ENCODE results near the gene TSPAN18.
A peak's percentile ranks its signal among the peaks of the same experiment; 100 is the strongest.

The TSPAN18 gene, protein sequence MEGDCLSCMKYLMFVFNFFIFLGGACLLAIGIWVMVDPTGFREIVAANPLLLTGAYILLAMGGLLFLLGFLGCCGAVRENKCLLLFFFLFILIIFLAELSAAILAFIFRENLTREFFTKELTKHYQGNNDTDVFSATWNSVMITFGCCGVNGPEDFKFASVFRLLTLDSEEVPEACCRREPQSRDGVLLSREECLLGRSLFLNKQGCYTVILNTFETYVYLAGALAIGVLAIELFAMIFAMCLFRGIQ

DNA sequence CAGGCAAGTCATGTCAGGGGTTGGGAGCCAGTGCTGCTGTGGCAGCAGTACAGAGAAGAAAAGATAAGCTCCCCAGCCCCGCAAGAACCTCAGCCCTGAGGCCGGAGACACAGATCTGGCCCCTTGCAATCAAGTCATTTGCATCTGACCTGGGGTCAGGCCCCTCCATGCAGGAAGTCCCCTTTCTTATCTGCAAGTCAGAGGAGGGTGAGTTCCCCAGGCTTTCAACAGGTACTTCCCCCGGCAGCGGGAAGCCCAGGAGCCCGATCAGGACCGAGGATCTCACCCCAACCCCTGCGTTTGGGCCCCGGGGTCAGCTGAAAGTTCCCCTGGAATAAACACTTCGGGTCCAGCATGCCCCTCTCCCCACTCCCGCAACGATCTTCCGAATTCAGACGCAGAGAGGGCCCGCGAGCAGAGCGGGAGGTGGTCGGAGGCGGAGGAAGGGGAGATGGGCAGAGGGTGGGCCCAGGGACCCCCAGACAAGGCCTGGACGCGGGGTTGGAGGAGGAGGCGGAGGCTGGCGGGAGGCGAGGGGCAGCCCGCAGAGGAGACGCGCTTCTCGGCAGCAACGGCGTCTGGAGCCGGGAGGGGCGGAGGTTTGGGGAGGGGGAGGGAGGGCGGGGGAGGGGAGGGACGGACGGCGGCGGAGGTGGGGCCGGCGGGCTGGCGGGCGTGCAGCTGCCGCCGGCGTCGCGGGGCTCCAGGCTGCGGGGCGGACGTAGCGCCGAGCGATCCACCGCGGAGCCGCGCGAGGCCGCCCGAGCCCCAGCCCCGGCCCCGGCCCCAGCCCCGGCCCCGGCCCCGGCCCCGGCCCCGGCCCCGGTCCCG lies at the start of gene TSPAN18:
TSS of gene TSPAN18 (plus strand) at position 680 of the 831 bp plus-strand sequence. CDS start 179,455 bp downstream, outside the sequence.
- DNase-seq = peak; percentile 86

DNA sequence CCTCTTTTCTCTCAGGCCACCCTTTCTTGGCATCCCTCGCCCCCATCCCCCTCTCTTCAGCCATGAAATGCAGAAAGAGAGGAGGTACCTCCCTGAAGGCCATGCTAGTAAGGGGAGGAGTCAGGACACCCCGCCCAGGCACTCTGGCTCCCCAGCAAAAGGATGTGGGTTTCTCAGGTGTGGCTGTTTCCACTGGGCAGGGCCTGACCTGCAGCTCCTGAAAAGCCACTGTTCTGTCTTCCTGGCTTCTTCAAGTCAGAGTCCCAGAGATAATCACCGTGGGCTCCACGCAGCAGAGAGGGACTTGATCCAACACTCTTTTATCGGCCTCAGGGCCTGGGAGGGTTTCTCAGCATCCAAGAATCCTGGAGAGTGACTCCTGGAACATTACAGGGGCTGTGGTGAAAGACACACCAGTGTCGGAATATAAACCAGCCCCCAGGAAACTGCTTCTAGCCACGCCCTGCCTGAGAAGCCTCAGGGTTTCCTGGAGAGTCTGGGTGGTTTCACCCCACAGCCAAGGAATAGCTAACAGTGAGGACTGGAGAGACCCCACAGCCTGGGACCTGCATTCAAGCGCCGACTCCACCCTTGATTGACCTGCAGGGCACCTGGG lies 45.7 kb upstream of the TSPAN18 start:
- DNase-seq = peak; percentile 86

DNA sequence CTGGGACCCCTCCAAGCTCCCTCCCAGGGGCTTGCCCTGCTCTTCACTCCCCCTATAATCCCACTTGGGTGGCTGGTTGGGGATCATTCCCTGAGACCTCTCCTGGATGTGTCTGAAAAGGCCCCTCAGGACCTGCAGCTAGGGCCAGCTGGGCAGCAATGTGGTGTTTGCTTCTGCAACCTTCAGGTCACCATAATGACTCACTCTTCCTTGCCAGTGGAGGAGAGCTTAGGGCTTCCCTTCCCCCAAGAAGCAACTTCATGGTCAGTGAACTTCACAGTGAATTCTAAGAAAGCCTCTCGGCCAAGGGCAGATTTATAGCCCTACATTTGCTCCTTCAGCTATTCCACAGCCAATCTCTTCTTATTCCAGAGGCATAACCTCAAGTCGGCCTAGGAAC lies 45.1 kb upstream of the TSPAN18 start:
- no peak for DNase-seq

DNA sequence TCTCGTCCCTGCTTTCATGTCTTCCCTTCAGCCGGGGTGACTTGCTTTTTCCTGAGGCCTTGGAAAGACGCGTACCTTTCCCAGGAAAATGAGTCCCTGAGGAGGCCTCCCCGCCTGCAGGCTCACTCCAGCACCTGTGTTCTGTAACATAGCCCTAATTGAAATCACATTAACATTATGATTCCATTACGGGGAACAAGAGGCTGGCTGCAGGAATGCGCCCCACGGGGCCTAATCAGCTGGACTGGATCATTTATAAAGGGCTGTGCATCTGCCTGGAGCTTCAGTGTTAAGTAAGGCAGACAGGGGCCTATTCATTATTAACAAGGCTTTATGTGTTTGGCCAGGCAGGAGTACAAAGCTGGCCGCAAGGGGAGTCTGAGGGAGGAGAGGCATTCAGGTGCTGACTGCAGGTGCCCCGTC lies 41.9 kb upstream of the TSPAN18 start:
- no peak for DNase-seq

DNA sequence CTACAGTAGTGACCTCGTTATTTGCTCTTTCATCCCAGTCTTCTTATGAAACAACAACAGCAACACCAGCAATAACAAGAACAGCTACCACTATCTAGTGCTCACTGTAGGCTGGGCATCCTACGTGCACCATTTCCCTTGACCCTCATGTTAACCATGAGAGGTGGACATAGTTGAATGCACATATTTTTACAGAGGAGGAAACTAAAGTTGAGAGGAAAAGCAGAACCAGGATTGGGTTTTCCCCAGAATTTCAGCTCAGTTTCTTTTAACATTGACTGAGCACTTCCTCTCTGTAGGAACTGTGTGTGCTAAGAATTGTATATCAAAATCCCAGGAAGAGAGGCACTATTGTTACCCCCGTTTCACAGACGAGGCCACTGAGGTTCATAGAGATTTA lies 39.4 kb upstream of the TSPAN18 start:
- no peak for DNase-seq

DNA sequence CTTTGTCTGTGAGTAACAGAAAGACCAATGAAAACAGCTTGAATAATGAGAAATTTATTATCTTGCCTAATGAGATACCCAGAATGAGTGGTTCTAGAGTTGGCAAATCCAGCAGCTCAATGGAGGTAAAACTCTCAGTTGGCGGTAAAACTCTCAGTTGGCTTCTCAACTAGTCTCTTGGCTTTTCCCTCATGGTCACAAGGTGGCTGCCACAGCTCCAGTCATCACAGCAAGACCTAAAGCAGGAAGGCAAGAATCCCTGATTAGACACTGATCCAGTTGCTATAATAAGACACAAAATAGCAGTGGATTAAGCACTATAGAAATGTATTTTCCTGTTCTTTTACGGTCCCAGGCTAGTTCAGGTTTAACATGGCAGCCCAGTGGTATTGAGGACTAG lies 37.5 kb upstream of the TSPAN18 start:
- no peak for DNase-seq

DNA sequence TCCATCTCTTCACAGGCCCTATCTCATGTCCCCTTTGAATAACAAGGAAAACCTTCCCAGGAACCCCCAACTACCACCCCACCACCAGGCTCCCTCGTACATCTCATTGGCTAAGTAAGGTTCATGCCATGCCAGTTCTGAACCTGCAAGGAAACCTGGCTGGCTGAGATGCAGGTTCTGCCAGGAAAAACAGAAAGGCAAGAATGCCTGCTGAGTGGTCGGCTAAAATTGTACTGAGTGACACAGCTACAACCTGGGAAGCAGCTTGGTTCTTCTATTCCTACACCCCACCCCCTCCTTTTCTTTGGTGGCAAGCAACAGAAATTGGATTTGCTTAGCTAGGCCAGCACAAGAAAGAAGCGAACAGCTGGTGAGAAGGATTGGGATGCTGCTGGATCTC lies 36.1 kb upstream of the TSPAN18 start:
- no peak for DNase-seq

DNA sequence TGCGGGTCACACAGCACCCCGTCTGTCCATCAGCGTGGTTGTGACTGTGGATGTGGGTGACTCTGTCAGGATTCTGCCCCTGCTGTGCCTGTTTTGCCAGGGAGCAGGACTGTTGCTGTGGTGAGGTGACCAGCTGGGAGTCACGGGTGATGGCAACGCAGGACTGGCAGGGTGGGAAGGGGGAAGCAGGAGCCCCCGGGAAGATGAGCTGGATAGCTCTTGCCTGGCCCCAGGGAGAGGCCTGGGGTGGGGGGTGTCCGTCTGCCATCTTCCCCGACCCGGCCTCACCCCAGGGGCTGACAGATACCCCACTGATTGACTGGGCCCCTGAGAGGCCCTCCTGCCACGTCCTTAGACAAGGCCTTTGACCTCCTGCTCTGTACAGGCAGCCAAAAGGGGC lies 34.3 kb upstream of the TSPAN18 start:
- no peak for DNase-seq

DNA sequence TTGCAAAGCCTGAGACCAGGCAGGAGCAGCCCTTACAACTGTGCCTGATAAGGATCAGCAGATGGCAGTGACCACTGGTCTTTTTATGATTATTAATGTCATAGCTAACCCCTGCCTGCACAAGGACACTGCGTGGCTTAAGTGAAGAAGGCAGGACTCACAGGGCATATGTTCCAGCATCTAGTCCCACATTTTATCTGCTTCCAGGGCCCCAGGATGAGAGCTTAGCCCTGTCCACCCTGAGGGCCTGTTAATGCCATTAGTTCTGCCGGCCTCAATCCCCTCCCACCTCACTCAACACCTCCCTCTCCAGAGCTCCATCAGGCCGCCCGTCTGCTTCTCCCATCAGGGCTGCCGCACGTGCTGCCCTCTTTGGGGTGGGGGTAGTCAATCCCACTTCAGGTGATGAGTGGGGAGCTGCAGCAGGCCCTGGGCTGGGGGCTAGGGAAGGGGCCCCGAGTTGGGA lies 33.1 kb upstream of the TSPAN18 start:
- peak; percentile 74 for DNase-seq

DNA sequence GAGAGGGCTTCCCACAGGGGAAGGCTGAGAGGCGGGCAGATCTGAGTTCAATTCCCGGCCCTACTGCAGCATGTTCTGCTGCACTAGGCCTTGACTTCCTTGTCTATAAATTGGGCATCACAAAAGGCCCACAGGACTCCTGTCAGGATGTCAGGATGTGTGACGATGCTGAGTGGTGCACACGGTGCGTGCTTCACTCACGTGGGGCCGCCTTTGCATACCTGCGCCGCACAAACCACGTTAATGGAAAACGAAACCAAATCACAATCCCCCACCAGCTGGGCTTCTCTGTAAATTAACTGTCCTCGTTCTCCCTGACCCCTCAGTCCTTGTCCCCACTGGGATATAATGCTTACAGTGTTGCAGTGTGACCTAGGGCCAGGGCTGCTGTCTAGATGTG lies 32.3 kb upstream of the TSPAN18 start:
- no peak for DNase-seq

DNA sequence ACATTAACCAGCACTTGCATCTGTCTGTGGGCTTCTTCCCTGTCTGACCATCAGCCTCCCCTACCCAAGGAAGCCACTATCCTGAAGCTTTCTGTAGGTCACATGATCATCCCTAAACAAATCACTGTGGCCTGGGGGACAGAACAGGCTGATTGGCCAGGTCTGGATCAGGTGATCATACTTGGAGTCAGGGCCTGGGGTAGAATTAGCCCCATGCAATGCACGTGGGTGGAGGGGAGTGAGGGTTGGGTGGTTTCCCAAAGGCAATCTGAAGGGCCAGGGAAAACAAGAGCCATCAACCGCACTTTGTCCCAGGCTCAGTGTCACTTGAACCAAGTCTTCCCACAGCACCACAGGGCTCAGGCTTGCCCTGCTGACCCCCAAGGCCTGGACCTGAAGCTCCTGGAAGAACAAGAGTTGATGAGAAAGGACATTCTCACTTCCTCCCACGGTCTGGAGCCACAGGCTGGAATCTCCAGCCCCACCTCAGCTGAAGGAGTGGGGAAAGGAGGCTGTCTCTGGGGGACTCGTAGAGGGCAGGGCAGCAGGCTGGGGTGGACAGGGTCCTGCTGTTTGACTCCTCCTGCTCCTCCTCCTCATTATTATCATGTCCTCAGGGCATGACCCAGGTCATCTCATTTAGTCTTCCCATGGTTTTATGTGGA lies 31.5 kb upstream of the TSPAN18 start:
- no peak for DNase-seq

DNA sequence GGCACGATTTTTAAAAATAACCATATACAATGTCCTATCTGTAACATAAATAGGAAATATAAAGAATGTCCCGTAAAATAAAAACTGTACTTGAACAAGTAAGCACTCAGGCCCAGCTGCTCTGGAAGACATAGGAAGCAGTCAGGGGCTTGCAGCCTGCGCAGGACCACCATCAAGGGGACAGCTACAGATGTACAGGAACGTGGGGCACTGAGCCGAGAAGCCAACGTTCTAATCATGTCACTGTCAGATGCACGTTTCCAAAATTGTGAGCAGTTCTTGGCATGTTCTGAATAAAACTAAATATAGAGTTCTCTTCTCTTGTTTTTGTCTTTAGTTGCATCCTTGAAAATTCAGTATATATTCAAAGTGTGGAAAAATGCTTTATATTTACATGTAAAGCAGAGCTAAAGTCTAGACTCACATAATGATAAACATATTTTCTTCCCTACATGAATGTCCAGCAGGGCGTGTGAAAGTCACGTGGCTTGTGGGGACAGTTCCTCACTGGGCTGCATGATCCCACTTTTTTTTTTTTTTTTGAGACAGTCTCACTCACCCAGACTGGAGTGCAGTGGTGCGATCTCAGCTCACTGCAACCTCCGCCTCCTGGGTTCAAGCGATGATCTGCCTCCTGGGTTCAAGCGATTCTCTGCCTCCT lies 28.4 kb upstream of the TSPAN18 start:
- no peak for DNase-seq

DNA sequence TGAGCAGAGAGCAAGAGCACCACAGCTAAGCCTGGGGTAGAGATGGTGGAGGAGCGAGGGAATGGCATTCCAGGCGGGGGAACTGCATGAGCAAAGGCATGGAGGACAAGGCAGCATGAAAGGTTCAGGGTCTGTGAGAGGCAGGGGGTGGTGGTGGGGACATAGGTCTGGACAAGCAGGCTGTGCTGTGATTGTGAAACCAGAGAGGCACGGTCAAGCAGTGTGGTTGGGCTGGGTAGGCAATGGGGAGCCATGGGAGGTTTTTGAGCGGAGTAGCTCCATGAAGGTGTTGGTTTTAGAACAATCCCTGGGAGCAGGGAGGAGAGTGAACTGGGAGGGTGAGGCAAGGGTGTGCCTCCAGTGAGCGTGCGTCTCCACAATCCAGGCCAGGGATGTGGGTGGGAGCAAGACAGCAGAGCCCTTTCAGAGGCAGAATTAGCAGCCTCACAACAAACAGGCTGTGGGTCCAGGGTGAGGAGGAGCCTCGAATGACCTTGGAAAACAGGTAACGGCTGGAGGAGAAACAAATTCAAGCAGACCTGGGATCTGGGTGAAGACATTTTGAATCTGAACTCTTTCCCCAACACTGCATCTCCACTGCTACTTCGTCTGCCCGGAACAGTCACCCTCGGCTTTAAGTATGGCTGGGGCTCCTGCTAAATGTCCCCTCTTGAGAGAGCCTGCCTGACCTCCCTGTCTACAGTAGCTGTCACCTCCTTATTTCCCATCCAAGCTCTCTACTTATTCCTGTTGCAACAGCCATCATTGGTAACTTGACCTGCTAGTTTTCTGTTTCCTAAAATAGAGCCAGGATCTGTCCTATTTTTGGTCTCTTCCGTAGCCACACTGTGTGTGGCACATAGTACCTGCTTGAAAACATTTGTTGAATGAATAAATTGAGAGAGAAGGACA lies 27.0 kb upstream of the TSPAN18 start:
- no peak for DNase-seq

DNA sequence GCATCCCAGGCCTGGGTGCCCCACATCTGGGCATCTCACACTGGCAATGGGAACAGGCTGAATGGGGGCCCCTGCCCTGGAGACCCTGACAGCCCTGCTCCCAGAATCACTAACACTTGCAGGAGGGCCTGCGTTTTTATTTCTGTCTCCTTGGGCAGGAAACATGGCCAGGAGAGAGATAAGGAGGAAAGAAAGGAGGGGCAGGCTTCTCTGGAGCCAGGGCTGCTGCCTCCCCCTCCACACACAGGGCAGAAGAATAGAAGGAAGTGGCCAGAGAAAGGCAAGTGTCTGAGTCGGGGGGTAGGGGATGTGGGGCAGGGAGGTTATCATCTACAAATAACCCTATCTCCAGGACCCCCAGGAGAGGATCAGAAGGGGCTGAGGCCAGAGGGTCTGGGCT lies 25.5 kb upstream of the TSPAN18 start:
- DNase-seq = no peak

DNA sequence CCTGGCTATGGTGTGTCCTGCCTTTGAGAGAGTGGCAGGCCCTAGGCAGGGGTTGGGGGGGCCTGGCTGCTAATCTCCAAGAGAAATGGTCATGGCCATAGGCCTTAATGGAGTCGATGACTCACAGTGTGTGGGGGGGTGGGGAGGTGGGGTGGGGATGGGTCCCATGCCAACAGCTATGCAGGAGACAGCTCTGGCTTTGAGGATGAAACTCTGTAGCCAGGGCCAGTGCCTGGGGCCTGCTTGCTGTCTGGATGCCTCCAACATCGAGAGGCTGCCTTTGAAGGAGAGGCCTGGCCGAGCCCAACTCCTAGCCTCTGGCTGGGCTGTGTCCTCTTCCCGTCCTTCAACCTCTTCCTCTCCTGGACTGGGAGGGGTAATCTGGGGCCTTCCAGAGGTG lies 23.9 kb upstream of the TSPAN18 start:
- DNase-seq = peak; percentile 98

DNA sequence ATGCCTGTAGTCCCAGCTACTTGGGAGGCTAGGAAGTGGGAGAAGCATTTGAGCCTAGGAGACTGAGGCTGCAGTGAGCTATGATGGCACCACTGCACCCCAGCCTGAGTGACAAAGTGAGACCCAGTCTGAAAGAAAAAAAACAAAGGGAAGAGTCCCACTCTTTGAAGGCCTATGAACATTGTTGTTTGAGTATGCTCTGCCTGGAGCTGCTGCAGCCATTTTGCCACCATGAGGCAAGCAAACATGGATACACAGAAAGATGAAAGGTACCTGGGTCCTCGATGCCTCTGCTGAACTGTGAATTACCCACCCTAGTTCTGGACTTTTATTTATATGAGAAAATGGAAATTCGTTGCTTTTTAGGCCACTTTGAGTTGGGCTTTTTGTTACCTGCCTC lies 19.7 kb upstream of the TSPAN18 start:
- no peak for DNase-seq

DNA sequence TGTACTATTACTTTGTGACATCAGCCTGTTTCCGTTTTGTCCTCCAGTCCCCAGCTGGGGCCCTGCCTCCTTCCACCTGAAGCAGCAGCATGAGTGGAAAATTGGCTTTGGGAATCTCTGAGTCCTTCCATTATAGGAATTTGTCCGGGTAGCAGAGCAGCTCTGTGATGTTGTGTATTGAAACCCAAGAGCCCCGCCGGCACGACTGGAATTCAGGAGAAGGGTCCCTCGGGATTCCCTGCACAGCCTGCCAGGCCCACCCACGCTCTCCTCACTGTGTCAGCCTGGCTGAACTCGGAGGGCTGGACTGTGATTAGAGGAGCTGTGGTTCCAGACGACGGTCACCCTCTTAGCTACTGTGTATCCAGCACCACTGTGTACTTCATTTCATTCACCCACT lies 18.8 kb upstream of the TSPAN18 start:
- DNase-seq = no peak

DNA sequence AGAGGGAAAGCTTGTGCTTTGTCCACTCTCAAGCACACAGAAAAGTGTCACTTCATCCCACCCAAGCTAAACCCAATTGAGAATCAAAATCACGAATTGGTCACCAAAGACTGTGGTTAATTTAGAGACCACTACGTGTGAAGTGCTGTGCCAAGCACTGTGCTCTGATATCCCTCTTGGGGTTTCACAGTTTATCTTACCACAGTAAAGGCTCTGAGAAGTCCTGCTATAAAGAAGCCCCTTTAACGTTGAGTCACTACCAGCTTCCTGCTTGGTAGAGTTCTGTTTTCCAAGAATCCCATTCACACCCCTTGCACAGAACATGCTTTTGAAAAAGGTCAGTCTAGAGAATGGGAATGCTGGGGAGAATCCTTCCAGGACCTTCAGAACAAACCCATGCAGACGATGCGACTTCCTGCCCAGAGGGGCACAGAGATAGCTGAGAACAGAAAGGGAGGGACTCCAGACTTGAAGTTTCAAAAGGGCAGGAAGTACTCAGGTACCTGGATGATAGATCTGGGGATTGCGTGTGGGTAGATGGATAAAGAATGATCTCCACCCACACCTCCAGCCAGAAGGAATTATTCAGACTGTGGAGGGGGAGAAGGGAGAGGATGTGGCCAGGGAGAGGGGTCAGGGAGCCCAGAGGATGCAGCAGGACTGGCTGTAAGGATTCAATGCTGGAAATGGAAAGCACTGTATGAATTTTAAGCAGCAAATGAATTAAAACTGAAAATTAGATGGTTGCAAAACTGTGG lies 18.1 kb upstream of the TSPAN18 start:
- no peak for DNase-seq

DNA sequence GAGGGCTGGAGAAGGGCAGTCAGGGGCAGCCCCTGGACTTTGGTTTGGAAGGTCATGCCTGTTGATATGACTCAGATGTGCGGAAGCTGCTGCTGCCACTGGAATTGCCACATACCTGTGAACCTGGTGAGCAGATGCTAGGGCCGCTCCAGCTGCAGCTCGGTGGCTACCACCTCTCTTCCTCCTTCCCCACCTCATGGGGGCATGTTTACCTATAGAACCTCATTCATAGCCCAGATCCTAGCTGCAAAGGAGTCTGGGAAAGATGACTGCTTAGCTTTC lies 17.5 kb upstream of the TSPAN18 start:
- peak; percentile 73 for DNase-seq

DNA sequence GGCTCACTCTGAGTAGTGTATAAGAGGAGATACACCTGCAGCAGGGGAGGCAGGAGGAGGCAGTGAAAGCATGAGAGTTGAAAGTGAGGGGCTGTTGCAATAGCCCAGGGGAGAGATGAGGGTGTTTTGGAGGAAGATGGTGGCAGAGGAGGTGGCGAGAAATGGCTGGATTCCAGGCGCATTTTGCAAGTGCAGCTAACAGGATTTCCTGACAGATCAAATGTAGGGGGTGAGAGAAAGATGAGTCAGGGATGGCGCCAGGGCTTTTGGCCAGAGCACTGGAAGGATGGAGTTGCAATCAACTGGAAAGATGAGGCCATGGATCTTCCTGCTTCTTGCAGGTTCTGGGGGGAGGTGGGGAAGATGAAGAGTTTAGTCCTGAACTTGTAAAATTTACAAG lies 16.8 kb upstream of the TSPAN18 start:
- no peak for DNase-seq

DNA sequence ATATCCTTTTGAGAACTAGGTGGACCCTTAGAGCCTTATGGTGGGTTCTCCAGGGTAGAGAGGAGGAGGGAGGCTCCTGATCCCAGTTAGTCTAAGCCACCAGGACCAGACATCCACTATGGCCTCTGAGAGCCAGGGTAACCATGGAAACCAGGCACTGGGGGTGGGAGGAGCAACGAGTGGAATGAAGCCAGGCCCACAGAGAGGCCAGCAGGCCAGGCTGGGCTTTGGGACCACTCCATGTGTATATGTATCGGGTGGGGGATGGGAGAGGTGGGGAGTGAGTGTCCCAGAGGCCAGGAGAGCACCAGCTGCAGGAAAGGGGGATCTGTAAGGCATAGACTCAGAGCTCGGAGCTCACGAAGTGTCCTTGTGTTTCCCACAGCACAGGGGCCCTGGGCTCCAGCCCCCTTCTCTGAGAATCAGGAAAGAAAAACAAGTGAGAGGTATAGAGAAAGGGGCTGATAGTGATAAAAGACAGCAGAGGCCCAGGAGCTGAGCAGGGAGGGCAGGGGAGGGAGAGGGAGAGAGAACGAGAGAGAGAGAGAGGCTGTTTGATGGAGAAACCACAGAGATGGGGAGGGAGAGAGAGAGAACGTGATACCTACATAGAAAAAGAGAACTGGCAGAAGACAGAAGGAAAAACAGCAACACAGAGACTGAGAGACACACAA lies 15.5 kb upstream of the TSPAN18 start:
- DNase-seq = peak; percentile 84
